ENCODE results near the gene CLCN6.

CLCN6 gene

GRCh38 chr1:11836955-11837766 lies 31.2 kb downstream of the CLCN6 start:
- TF ChIP-seq POLR2A (IDR thresholded peaks at IDR 0.05; ENCODE audit: low read length) (no peak), GATA1 (IDR thresholded peaks at IDR 0.05; ENCODE audit: low read depth, low read length) (no peak)
- DNase-seq: no peak

GRCh38 chr1:11837767-11838348 lies 31.9 kb downstream of the CLCN6 start:
- DNase-seq: no peak
- no peak for TF ChIP-seq POLR2A (IDR thresholded peaks at IDR 0.05; ENCODE audit: low read length)
- no peak for TF ChIP-seq GATA1 (IDR thresholded peaks at IDR 0.05; ENCODE audit: low read depth, low read length)

GRCh38 chr1:11838349-11839272 lies 32.6 kb downstream of the CLCN6 start:
- peak; percentile 75 to 88 for DNase-seq
- no peak for TF ChIP-seq POLR2A (IDR thresholded peaks at IDR 0.05; ENCODE audit: low read length)
- no peak for TF ChIP-seq GATA1 (IDR thresholded peaks at IDR 0.05; ENCODE audit: low read depth, low read length)

- TF ChIP-seq GATA1 (IDR thresholded peaks at IDR 0.05; ENCODE audit: low read depth, low read length): no peak
- no peak for TF ChIP-seq POLR2A (IDR thresholded peaks at IDR 0.05; ENCODE audit: low read length)
- no peak for DNase-seq
These were observed 34.0 kb downstream of the CLCN6 start for GRCh38 chr1:11839727-11840705.

GRCh38 chr1:11841245-11842153 lies 35.5 kb downstream of the CLCN6 start:
- TF ChIP-seq POLR2A (IDR thresholded peaks at IDR 0.05; ENCODE audit: low read length) (peak; percentile 30), GATA1 (IDR thresholded peaks at IDR 0.05; ENCODE audit: low read depth, low read length) (peak; percentile 23)
- DNase-seq: peak; percentile 79 to 87

- TF ChIP-seq GATA1 (IDR thresholded peaks at IDR 0.05; ENCODE audit: low read depth, low read length) (peak; percentile 67), POLR2A (IDR thresholded peaks at IDR 0.05; ENCODE audit: low read length) (peak; percentile 49)
- DNase-seq: peak; percentile 98 to 99
These were observed 36.4 kb downstream of the CLCN6 start for GRCh38 chr1:11842154-11843041.

- DNase-seq: peak; percentile 54 to 66
- TF ChIP-seq POLR2A (IDR thresholded peaks at IDR 0.05; ENCODE audit: low read length) (no peak), GATA1 (IDR thresholded peaks at IDR 0.05; ENCODE audit: low read depth, low read length) (no peak)
These were observed 39.8 kb downstream of the CLCN6 start for GRCh38 chr1:11845641-11846335.

- no peak for DNase-seq
- TF ChIP-seq GATA1 (IDR thresholded peaks at IDR 0.05; ENCODE audit: low read depth, low read length) (no peak), POLR2A (IDR thresholded peaks at IDR 0.05; ENCODE audit: low read length) (no peak)
These were observed 41.8 kb downstream of the CLCN6 start, which contains the start of gene NPPA for GRCh38 chr1:11847667-11848372. Gene NPPA, minus strand, starts transcription at chr1:11847783. Its CDS starts 99 bp downstream, at chr1:11847684.

GRCh38 chr1:11848373-11848700 lies 42.3 kb downstream of the CLCN6 start:
- DNase-seq: no peak
- TF ChIP-seq GATA1 (IDR thresholded peaks at IDR 0.05; ENCODE audit: low read depth, low read length): no peak

- DNase-seq: no peak
- TF ChIP-seq GATA1 (IDR thresholded peaks at IDR 0.05; ENCODE audit: low read depth, low read length) (no peak), POLR2A (IDR thresholded peaks at IDR 0.05; ENCODE audit: low read length) (no peak)
These were observed 44.2 kb downstream of the CLCN6 start for GRCh38 chr1:11850156-11850555.
